CD4-positive, alpha-beta T cell (primary cell): ENCODE measurements around the gene HCST. TPM values are rescaled to one million over a fixed set of nuclear protein-coding genes. Genes with fewer than 3 reads are reported as not detected.

Source experiments
- ATAC-seq: fragments of 200-7000 bp; cut with Tn5 transposase; one replicate; pipeline ENCODE4 v1.10.0; 2022; ENCODE audit warnings: mild to moderate bottlenecking; ENCODE audit not compliant: poor library complexity
- CTCF ChIA-PET: fragments of 350-600 bp; sonication (Branson Sonifier 250); formaldehyde crosslinking; loops from one replicate; lab custom pipeline; 2021; ENCODE audit warnings: antibody characterized with exemption, inconsistent platforms; lab: Charles Lee
- POLR2A ChIA-PET: fragments of 350-600 bp; sonication (Branson Sonifier 250); formaldehyde crosslinking; loops from one replicate; lab custom pipeline; 2021; ENCODE audit warnings: antibody characterized with exemption, inconsistent platforms; lab: Charles Lee
- DNase-seq, 14 experiments: peaks; one replicate each; pipeline ENCODE4 v3.0.0-alpha.2; 2013 to 2020; ENCODE audit warnings: mixed read lengths in 2 of 14
- H3K27ac ChIP-seq, 2 donors: one replicate each; pipeline versions ENCODE4 v1.5.1 to v1.7.0; 2013; ENCODE audit warnings: low read length in 2 of 2, low read depth in 1 of 2, mild to moderate bottlenecking in 1 of 2
- H3K27me3 ChIP-seq, 2 experiments: 1 replicate in 1 of 2; 2 replicates in 1 of 2; pipeline versions ENCODE4 v1.6.1 to v1.7.0; 2013; ENCODE audit warnings: low read length in 2 of 2, control low read depth in 1 of 2, mild to moderate bottlenecking in 1 of 2, moderate library complexity in 1 of 2; ENCODE audit not compliant: insufficient read depth in 2 of 2, control insufficient read depth in 1 of 2
- H3K36me3 ChIP-seq: one replicate; pipeline ENCODE4 v1.6.1; 2013; ENCODE audit warnings: low read length, control low read depth; ENCODE audit not compliant: insufficient read depth
- H3K4me1 ChIP-seq: one replicate; pipeline ENCODE4 v1.6.1; 2013; ENCODE audit warnings: low read length, control low read depth; ENCODE audit not compliant: insufficient read depth
- H3K4me3 ChIP-seq: one replicate; pipeline ENCODE4 v1.5.1; 2013; ENCODE audit warnings: mild to moderate bottlenecking, low read length, moderate library complexity
- H3K9me3 ChIP-seq, 2 experiments: 1 replicate in 1 of 2; 2 replicates in 1 of 2; pipeline versions ENCODE4 v1.6.1 to v1.7.0; 2013; ENCODE audit warnings: low read length in 2 of 2, mild to moderate bottlenecking in 2 of 2, control low read depth in 1 of 2, moderate library complexity in 1 of 2; ENCODE audit not compliant: control insufficient read depth in 1 of 2, insufficient read depth in 1 of 2
- H3K27ac Mint-ChIP-seq: one replicate; pipeline ENCODE4 v1.8.0; 2020; ENCODE audit warnings: mixed read lengths
- H3K27me3 Mint-ChIP-seq: one replicate; pipeline ENCODE4 v1.8.0; 2021; ENCODE audit warnings: mixed read lengths
- H3K36me3 Mint-ChIP-seq: one replicate; pipeline ENCODE4 v1.8.0; 2021; ENCODE audit warnings: low read depth, mixed read lengths
- H3K4me1 Mint-ChIP-seq: one replicate; pipeline ENCODE4 v1.8.0; 2021; ENCODE audit warnings: low read depth, mixed read lengths
- H3K4me3 Mint-ChIP-seq: one replicate; pipeline ENCODE4 v1.8.0; 2020; ENCODE audit warnings: mild to moderate bottlenecking, mixed read lengths
- H3K9me3 Mint-ChIP-seq: one replicate; pipeline ENCODE4 v1.8.0; 2020; ENCODE audit warnings: mixed read lengths
- CTCF ChIP-seq: fragments of 200-600 bp; IDR thresholded peaks from one replicate; pipeline ENCODE4 v1.8.0; 2022; ENCODE audit warnings: antibody characterized with exemption, mild to moderate bottlenecking
- intact Hi-C, 2 experiments: fragments of 100-400 bp; cut with DNase I in 1 of 2; cut with micrococcal nuclease in 1 of 2; formaldehyde crosslinking; loops; one replicate each; pipeline versions ENCODE4 v1.15.1 to v1.9.0; 2023 to 2025; cut with DNase I, micrococcal nuclease
- total RNA-seq, 174 experiments: library from RNA in 2 of 174; stranded (reverse) in 2 of 174; gene quantifications; one replicate each; pipeline ENCODE4 v1.2.3 and lab custom pipeline; 2021 to 2026

HCST gene
- total RNA-seq, 2 experiments from 2014 or later: 72.4 to 78.6 TPM

- H3K27ac ChIP-seq: no peak overlapping the region
- no peak for TF ChIP-seq CTCF
- POLR2A ChIA-PET: interaction anchor here (0.9 to 1.5 kb wide), 2 partner anchors 9 to 12 kb away, joined by 4 to 5 read pairs; no protein-coding TSS in a partner anchor
- Mint-ChIP-seq H3K27ac (peak overlapping the region; percentile 65), H3K9me3 (no peaks in the 10 kb centered on the region), H3K36me3 (peaks cover 37% of the 10 kb centered on the region), H3K4me1 (peaks cover 37% of the 10 kb centered on the region), H3K4me3 (peak overlapping the region; percentile 20), H3K27me3 (no peaks in the 10 kb centered on the region)
- no peaks in the 10 kb centered on the region for H3K27me3 ChIP-seq
- DNase-seq (no peak), ATAC-seq (no peak)
- CTCF ChIA-PET: no interaction called here
- H3K36me3 ChIP-seq: peaks cover 10% of the 10 kb centered on the region
- peaks cover 24% of the 10 kb centered on the region for H3K4me1 ChIP-seq
- intact Hi-C loops: no loop called here
- H3K4me3 ChIP-seq: no peak overlapping the region
- H3K9me3 ChIP-seq: no peaks in the 10 kb centered on the region
Measured at GRCh38 chr19:35946203-35946602, 43.9 kb downstream of the HCST start.

- Histone ChIP-seq H3K27me3 (no peaks in the 10 kb centered on the region), H3K27ac (no peak overlapping the region), H3K4me3 (no peak overlapping the region), H3K4me1 (peaks cover 46% of the 10 kb centered on the region), H3K9me3 (no peaks in the 10 kb centered on the region), H3K36me3 (peaks cover 4% of the 10 kb centered on the region)
- Mint-ChIP-seq H3K4me1 (peaks cover 63% of the 10 kb centered on the region), H3K9me3 (no peaks in the 10 kb centered on the region), H3K27me3 (no peaks in the 10 kb centered on the region), H3K27ac (peak overlapping the region; percentile 82), H3K4me3 (peak overlapping the region; percentile 10), H3K36me3 (peaks cover 15% of the 10 kb centered on the region)
- ATAC-seq: no peak
- no peak for TF ChIP-seq CTCF
- CTCF ChIA-PET: interaction anchor here (1.2 kb wide), 1 partner anchor 13 kb away, joined by 3 read pairs; no protein-coding TSS in a partner anchor
- POLR2A ChIA-PET: interaction anchor here (1.0 to 1.7 kb wide), 2 partner anchors 10 to 65 kb away, joined by 3 to 5 read pairs; partner anchors contain the start of gene ALKBH6
- no peak for DNase-seq
- intact Hi-C loops: no loop called here
Measured at GRCh38 chr19:35949131-35949530, 46.8 kb downstream of the HCST start.

Other genes with a start within 250 kb of the HCST start
- under 1 TPM; 0.36 to 0.47 TPM for gene UPK1A, start 236.0 kb upstream of the HCST start, total RNA-seq
- gene ZBTB32, start 198.0 kb upstream of the HCST start, total RNA-seq: 1 to 10 TPM; 2.2 to 3.3 TPM
- 10 to 100 TPM; 59.4 to 59.7 TPM for gene KMT2B, start 184.5 kb upstream of the HCST start, total RNA-seq
- gene IGFLR1, start 160.1 kb upstream of the HCST start, total RNA-seq: 10 to 100 TPM; 40.3 to 43.1 TPM
- 10 to 100 TPM; 74.6 to 85.8 TPM for gene U2AF1L4, start 157.1 kb upstream of the HCST start, total RNA-seq
- 1 to 10 TPM; 7.3 to 9.4 TPM for gene PSENEN, start 156.9 kb upstream of the HCST start, total RNA-seq
- gene LIN37, start 154.0 kb upstream of the HCST start, total RNA-seq: 1 to 10 TPM; 4.8 to 6.0 TPM
- not detected for gene HSPB6, start 145.5 kb upstream of the HCST start, total RNA-seq
- gene PROSER3, start 144.4 kb upstream of the HCST start, total RNA-seq: 10 to 100 TPM; 19.4 to 22.6 TPM
- 10 to 100 TPM; 16.4 to 19.5 TPM for gene ARHGAP33, start 127.0 kb upstream of the HCST start, total RNA-seq
- gene PRODH2, start 89.7 kb upstream of the HCST start, total RNA-seq: not detected
- not detected for gene NPHS1, start 50.0 kb upstream of the HCST start, total RNA-seq
- gene KIRREL2, start 45.6 kb upstream of the HCST start, total RNA-seq: under 1 TPM in 1 of 2 experiments, not detected in 1; 0.14 TPM
- not detected for gene APLP1, start 34.0 kb upstream of the HCST start, total RNA-seq
- 10 to 100 TPM; 26.5 to 30.1 TPM for gene NFKBID, start 2.0 kb upstream of the HCST start, total RNA-seq
- 1 to 10 TPM; 6.0 to 7.6 TPM for gene TYROBP, start 5.8 kb downstream of the HCST start, total RNA-seq
- gene LRFN3, start 33.8 kb downstream of the HCST start, total RNA-seq: 1 to 10 TPM; 4.2 to 4.5 TPM
- 1 to 10 TPM; 4.3 to 5.4 TPM for gene SDHAF1, start 92.7 kb downstream of the HCST start, total RNA-seq
- 1 to 10 TPM; 1.6 TPM for gene SYNE4, start 106.3 kb downstream of the HCST start, total RNA-seq
- 10 to 100 TPM; 38.1 to 41.8 TPM for gene ALKBH6, start 111.7 kb downstream of the HCST start, total RNA-seq
- gene CLIP3, start 130.3 kb downstream of the HCST start, total RNA-seq: under 1 TPM; 0.47 to 0.85 TPM
- under 1 TPM; 0.38 to 0.53 TPM for gene THAP8, start 151.8 kb downstream of the HCST start, total RNA-seq
- 1 to 10 TPM; 2.0 to 2.6 TPM for gene WDR62, start 152.4 kb downstream of the HCST start, total RNA-seq
- gene OVOL3, start 208.6 kb downstream of the HCST start, total RNA-seq: not detected
- gene POLR2I, start 212.3 kb downstream of the HCST start, total RNA-seq: 10 to 100 TPM; 29.2 to 31.1 TPM
- 10 to 100 TPM; 67.5 to 68.0 TPM for gene TBCB, start 212.9 kb downstream of the HCST start, total RNA-seq
- 100 to 1,000 TPM; 167 to 177 TPM for gene CAPNS1, start 237.5 kb downstream of the HCST start, total RNA-seq
- not detected for gene COX7A1, start 249.9 kb downstream of the HCST start, total RNA-seq